Coronary artery (tissue), 2 donors: ENCODE results near the gene RANBP3.

Experiments
- DNase-seq: peaks from one replicate; pipeline ENCODE4 v3.0.0-alpha.2; 2017; ENCODE audit warnings: low spot score
- H3K27ac ChIP-seq, 2 donors: fragments of 200-600 bp; sonication (generic); one replicate each; pipeline ENCODE4 v1.5.1; 2016 to 2019
- H3K4me3 ChIP-seq: fragments of 200-600 bp; sonication (generic); 2 replicates; pipeline ENCODE4 v1.5.1; 2016; ENCODE audit warnings: mild to moderate bottlenecking, moderate library complexity
- CTCF ChIP-seq: fragments of 200-600 bp; sonication (generic); IDR thresholded peaks from one replicate; pipeline ENCODE4 v1.5.1; 2019; ENCODE audit warnings: antibody characterized with exemption

Gene RANBP3

GRCh38 chr19:5903624-5904351 lies 74.2 kb downstream of the RANBP3 start, which contains the start of gene NDUFA11:
Gene NDUFA11 (minus strand): TSS chr19:5903790. CDS start chr19:5903708, 82 bp downstream.
- peak; percentile 100 for DNase-seq
- H3K4me3 ChIP-seq: peak within 1 kb of the TSS; percentile 94
- H3K27ac ChIP-seq: peak within 1 kb of the TSS; percentile 91 to 94
- TF ChIP-seq CTCF: no peak

- DNase-seq: no peak
- TF ChIP-seq CTCF: no peak
- H3K4me3 ChIP-seq: peak overlapping the region; percentile 94
- H3K27ac ChIP-seq: peak overlapping the region; percentile 91 to 94
Observed at GRCh38 chr19:5903056-5903623, 74.8 kb downstream of the RANBP3 start.

- Histone ChIP-seq H3K4me3 (no peak overlapping the region), H3K27ac (no peak overlapping the region)
- no peak for TF ChIP-seq CTCF
- DNase-seq: no peak
Observed at GRCh38 chr19:5900976-5901375, 77.0 kb downstream of the RANBP3 start.

GRCh38 chr19:5899728-5900526 lies 78.0 kb downstream of the RANBP3 start:
- no peak for DNase-seq
- Histone ChIP-seq H3K27ac (no peak overlapping the region), H3K4me3 (no peak overlapping the region)
- no peak for TF ChIP-seq CTCF

- Histone ChIP-seq H3K4me3 (no peak overlapping the region), H3K27ac (no peak overlapping the region)
- no peak for DNase-seq
- no peak for TF ChIP-seq CTCF
Observed at GRCh38 chr19:5897189-5897969, 80.6 kb downstream of the RANBP3 start.

- no peak for DNase-seq
- TF ChIP-seq CTCF: no peak
- no peak overlapping the region for H3K27ac ChIP-seq
- no peak overlapping the region for H3K4me3 ChIP-seq
Observed at GRCh38 chr19:5896365-5897076, 81.4 kb downstream of the RANBP3 start.
